Measurements from ENCODE around the gene NIM1K.

GRCh38 chr5:43320846-43321245, 128.8 kb downstream of the NIM1K start:
- no peak for TF ChIP-seq EZH2 (IDR thresholded peaks at IDR 0.05; ENCODE audit: borderline replicate concordance, low read length)
- TF ChIP-seq, protein P1, sequence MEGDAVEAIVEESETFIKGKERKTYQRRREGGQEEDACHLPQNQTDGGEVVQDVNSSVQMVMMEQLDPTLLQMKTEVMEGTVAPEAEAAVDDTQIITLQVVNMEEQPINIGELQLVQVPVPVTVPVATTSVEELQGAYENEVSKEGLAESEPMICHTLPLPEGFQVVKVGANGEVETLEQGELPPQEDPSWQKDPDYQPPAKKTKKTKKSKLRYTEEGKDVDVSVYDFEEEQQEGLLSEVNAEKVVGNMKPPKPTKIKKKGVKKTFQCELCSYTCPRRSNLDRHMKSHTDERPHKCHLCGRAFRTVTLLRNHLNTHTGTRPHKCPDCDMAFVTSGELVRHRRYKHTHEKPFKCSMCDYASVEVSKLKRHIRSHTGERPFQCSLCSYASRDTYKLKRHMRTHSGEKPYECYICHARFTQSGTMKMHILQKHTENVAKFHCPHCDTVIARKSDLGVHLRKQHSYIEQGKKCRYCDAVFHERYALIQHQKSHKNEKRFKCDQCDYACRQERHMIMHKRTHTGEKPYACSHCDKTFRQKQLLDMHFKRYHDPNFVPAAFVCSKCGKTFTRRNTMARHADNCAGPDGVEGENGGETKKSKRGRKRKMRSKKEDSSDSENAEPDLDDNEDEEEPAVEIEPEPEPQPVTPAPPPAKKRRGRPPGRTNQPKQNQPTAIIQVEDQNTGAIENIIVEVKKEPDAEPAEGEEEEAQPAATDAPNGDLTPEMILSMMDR (conservative IDR thresholded peaks at IDR 0.05 in 1 of 2, IDR thresholded peaks at IDR 0.05 in 1 of 2; ENCODE audit: extremely low read depth in 1 of 2, insufficient read depth in 1 of 2, low read depth in 1 of 2, low read length in 2 of 2): no peak

Data from mammary epithelial cell (primary cell).